Cardiac septum (tissue), 1 donor: ENCODE measurements around the gene CRACDL. TPM values are rescaled to one million over a fixed set of nuclear protein-coding genes. Genes with fewer than 3 reads are reported as not detected.

ENCODE experiments used
- DNase-seq: peaks from one replicate; pipeline ENCODE4 v3.0.0-alpha.2; 2020; ENCODE audit warnings: low spot score
- intact Hi-C: fragments of 100-400 bp; cut with DNase I; formaldehyde crosslinking; loops from one replicate; pipeline ENCODE4 v1.14.0; 2022
- total RNA-seq: library from RNA; stranded (reverse); fragmentation: NEBNext Ultra II Directional; extraction: Animal tissue kit (Norgen Biotek cat#: 25700); gene quantifications from one replicate; pipeline ENCODE4 v1.2.1, GENCODE V29; 2021
- donor health status: DM: no; HTN: no; CAD: no.

CRACDL gene
- total RNA-seq, 1 donor from 2014 or later: 3.3 TPM

GRCh38 chr2:98870516-98871158, 65.4 kb downstream of the CRACDL start:
- DNase-seq: peak; percentile 41
- intact Hi-C loops: no loop called here

- DNase-seq: no peak
- intact Hi-C loops: no loop called here
These were observed 66.2 kb downstream of the CRACDL start for GRCh38 chr2:98869870-98870269.

GRCh38 chr2:98869272-98869641, 66.8 kb downstream of the CRACDL start:
- intact Hi-C loops: no loop called here
- DNase-seq: no peak

GRCh38 chr2:98868548-98869271, 67.3 kb downstream of the CRACDL start:
- intact Hi-C loops: no loop called here
- no peak for DNase-seq

GRCh38 chr2:98867539-98868309, 68.3 kb downstream of the CRACDL start:
- no peak for DNase-seq
- intact Hi-C loops: no loop called here

- DNase-seq: no peak
- intact Hi-C loops: no loop called here
These were observed 70.0 kb downstream of the CRACDL start for GRCh38 chr2:98866033-98866432.

- DNase-seq: no peak
- intact Hi-C loops: no loop called here
These were observed 74.4 kb downstream of the CRACDL start for GRCh38 chr2:98861601-98862000.

GRCh38 chr2:98859323-98859722, 76.7 kb downstream of the CRACDL start:
- DNase-seq: no peak
- intact Hi-C loops: no loop called here

- intact Hi-C loops: no loop called here
These were observed 79.0 kb downstream of the CRACDL start for GRCh38 chr2:98857001-98857400.

GRCh38 chr2:98854682-98855081, 81.3 kb downstream of the CRACDL start:
- intact Hi-C loops: no loop called here
- no peak for DNase-seq

More at GRCh38 chr2:98857001-98857400, 79.0 kb downstream of the CRACDL start:
- DNase-seq: no peak

GRCh38 chr2:98852932-98853331, 83.1 kb downstream of the CRACDL start:
- intact Hi-C loops: no loop called here
- no peak for DNase-seq

- intact Hi-C loops: no loop called here
- no peak for DNase-seq
These were observed 86.0 kb downstream of the CRACDL start for GRCh38 chr2:98850074-98850473.

- DNase-seq: no peak
- intact Hi-C loops: no loop called here
These were observed 86.9 kb downstream of the CRACDL start for GRCh38 chr2:98849113-98849512.

GRCh38 chr2:98847853-98848252, 88.2 kb downstream of the CRACDL start:
- intact Hi-C loops: no loop called here
- DNase-seq: no peak

GRCh38 chr2:98846041-98846440, 90.0 kb downstream of the CRACDL start:
- intact Hi-C loops: no loop called here
- no peak for DNase-seq

- DNase-seq: no peak
- intact Hi-C loops: no loop called here
These were observed 93.9 kb downstream of the CRACDL start for GRCh38 chr2:98842136-98842535.

GRCh38 chr2:98839292-98839691, 96.7 kb downstream of the CRACDL start:
- intact Hi-C loops: loop anchor here (10.0 kb wide), 1 partner anchor 424 kb away; no protein-coding TSS in a partner anchor

GRCh38 chr2:98835831-98836385, 100.1 kb downstream of the CRACDL start:
- DNase-seq: no peak
- intact Hi-C loops: loop anchor here (2.0 to 10.0 kb wide), 2 partner anchors 105 to 421 kb away; partner anchors contain the start of gene MGAT4A

More at GRCh38 chr2:98839292-98839691, 96.7 kb downstream of the CRACDL start:
- DNase-seq: no peak

- DNase-seq: no peak
- intact Hi-C loops: loop anchor here (10.0 kb wide), 1 partner anchor 419 kb away; no protein-coding TSS in a partner anchor
These were observed 102.1 kb downstream of the CRACDL start for GRCh38 chr2:98833917-98834263.
